Activated T-helper 2 cell treated with anti-CD3 and anti-CD28 coated beads, Interferon-gamma antibody, Interleukin-2, Interleukin-4, amounts not matched to agents 10 μg/mL and 5 μg/mL and 100 μg/mL, durations not matched to agents 14 hours and 24 hours and 36 hours (primary cell): Measurements from ENCODE around the gene PSD. TPM values are rescaled to one million over a fixed set of nuclear protein-coding genes. Genes with fewer than 3 reads are reported as not detected.

Experiments
- DNase-seq: peaks from one replicate; pipeline ENCODE4 v3.0.0; 2021; ENCODE audit warnings: low spot score
- H3K27ac Mint-ChIP-seq: one replicate; pipeline ENCODE4 v1.8.0; 2021; ENCODE audit warnings: mixed read lengths
- H3K27me3 Mint-ChIP-seq: one replicate; pipeline ENCODE4 v1.8.0; 2021; ENCODE audit warnings: low read depth, mixed read lengths
- H3K36me3 Mint-ChIP-seq: one replicate; pipeline ENCODE4 v1.8.0; 2021; ENCODE audit warnings: low read depth, mixed read lengths
- H3K4me1 Mint-ChIP-seq: one replicate; pipeline ENCODE4 v1.8.0; 2021; ENCODE audit warnings: low read depth, mixed read lengths
- H3K4me3 Mint-ChIP-seq: one replicate; pipeline ENCODE4 v1.8.0; 2021; ENCODE audit warnings: low read depth, mild to moderate bottlenecking, moderate library complexity, mixed read lengths
- H3K9me3 Mint-ChIP-seq: one replicate; pipeline ENCODE4 v1.8.0; 2021; ENCODE audit warnings: mixed read lengths
- intact Hi-C: fragments of 100-400 bp; cut with micrococcal nuclease; formaldehyde crosslinking; loops from one replicate; pipeline ENCODE4 v1.15.1; 2023
- total RNA-seq: library from RNA; stranded (reverse); gene quantifications from 2 replicates; pipeline ENCODE4 v1.2.3, GENCODE V29; 2022

Gene PSD
- total RNA-seq, 1 donor from 2014 or later, result 10.6 TPM

DNA sequence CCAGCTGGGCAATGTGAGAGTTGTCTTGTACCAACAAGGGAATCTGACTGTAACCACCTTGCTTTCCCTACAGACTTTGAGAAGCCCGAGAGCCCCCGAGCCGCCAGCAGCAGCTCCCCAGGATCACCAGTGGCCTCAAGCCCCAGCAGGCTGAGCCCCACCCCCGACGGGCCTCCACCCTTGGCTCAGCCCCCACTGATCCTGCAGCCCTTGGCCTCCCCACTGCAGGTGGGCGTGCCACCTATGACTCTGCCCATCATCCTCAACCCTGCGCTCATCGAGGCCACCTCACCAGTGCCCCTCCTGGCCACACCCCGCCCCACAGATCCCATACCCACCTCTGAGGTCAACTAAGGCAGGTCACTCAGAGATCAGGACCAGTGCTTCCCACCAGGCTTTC is 36.6 kb downstream of the PSD start:
- Mint-ChIP-seq H3K9me3 (no peaks in the 10 kb centered on the region), H3K4me1 (peaks cover 3% of the 10 kb centered on the region), H3K36me3 (peaks cover 29% of the 10 kb centered on the region), H3K27me3 (no peaks in the 10 kb centered on the region), H3K4me3 (no peak overlapping the region), H3K27ac (no peak overlapping the region)
- DNase-seq, result no peak
- intact Hi-C loops, result no loop called here

GRCh38 chr10:102379383-102379782 is 39.2 kb downstream of the PSD start:
- H3K9me3 Mint-ChIP-seq, result no peaks in the 10 kb centered on the region
- intact Hi-C loops, result no loop called here
- H3K4me1 Mint-ChIP-seq, result peaks cover 3% of the 10 kb centered on the region
- no peak for DNase-seq
- H3K36me3 Mint-ChIP-seq, result peaks cover 40% of the 10 kb centered on the region
- H3K27me3 Mint-ChIP-seq, result no peaks in the 10 kb centered on the region
- no peak overlapping the region for H3K4me3 Mint-ChIP-seq
- H3K27ac Mint-ChIP-seq, result no peak overlapping the region

GRCh38 chr10:102376901-102377300 is 41.7 kb downstream of the PSD start:
- DNase-seq, result no peak
- Mint-ChIP-seq H3K9me3 (no peaks in the 10 kb centered on the region), H3K4me3 (no peak overlapping the region), H3K27me3 (no peaks in the 10 kb centered on the region), H3K36me3 (peaks cover 50% of the 10 kb centered on the region), H3K27ac (no peak overlapping the region), H3K4me1 (no peaks in the 10 kb centered on the region)
- intact Hi-C loops, result no loop called here

DNA sequence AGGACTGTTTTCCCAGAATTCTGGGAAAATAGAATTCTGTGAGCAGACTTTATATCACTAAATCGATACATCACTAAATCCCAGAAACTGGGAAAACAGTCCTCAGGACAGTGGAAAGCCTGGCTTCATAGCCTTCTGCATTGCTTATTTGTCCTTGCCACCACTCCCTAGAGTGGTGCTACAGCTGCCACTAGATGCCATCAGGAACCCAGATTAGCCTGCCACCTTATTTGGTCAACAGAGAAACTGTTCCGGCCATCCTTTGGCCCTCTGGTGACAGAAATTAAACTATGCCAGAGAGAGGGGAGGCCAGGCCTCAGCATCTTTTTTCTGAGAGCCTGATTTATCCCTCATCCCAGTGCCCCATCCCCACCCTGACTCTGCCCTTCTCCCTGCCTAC is 42.7 kb downstream of the PSD start:
- intact Hi-C loops, result no loop called here
- Mint-ChIP-seq H3K36me3 (peaks cover 50% of the 10 kb centered on the region), H3K9me3 (no peaks in the 10 kb centered on the region), H3K4me3 (no peak overlapping the region), H3K27me3 (no peaks in the 10 kb centered on the region), H3K4me1 (no peaks in the 10 kb centered on the region), H3K27ac (no peak overlapping the region)
- no peak for DNase-seq

DNA sequence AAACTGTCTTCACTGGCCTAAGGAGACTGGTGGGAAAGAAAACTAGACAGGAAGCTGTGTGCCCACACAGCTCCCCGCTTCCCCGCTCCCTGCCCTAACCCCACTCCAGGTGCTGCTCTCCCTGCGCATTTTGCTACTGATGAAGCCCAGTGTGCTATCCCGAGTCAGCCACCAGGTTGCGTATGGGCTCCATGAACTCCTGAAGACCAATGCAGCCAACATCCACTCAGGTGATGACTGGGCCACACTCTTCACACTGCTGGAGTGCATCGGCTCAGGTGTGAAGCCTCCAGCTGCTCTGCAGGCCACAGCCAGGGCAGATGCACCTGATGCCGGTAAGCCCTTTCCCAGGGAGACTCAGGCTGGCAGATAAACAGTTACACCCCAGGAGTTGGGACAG is 43.3 kb downstream of the PSD start:
- intact Hi-C loops, result no loop called here
- Mint-ChIP-seq H3K27ac (no peak overlapping the region), H3K4me1 (no peaks in the 10 kb centered on the region), H3K4me3 (no peak overlapping the region), H3K27me3 (no peaks in the 10 kb centered on the region), H3K36me3 (peaks cover 53% of the 10 kb centered on the region), H3K9me3 (no peaks in the 10 kb centered on the region)
- DNase-seq, result no peak

DNA sequence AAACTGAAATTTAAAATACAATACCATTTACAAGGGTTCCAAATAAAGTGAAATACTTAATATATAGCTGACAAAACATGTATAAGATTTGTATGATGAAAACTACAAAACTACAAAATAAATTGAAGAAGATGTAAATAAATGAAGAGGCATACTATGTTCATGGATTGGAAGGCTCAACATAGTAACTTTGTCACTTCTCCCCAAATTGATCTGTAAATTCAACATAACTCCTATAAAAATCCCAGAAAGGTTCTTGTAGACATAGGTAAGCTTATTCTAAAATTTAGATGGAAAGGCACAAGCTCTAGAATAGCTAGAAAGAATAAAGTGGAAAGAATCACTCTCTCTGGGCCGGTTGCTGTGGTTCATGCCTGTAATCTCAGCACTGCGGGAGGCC is 47.3 kb downstream of the PSD start:
- intact Hi-C loops, result no loop called here
- Mint-ChIP-seq H3K27ac (no peak overlapping the region), H3K9me3 (peaks cover 4% of the 10 kb centered on the region), H3K4me1 (no peaks in the 10 kb centered on the region), H3K4me3 (no peak overlapping the region), H3K27me3 (no peaks in the 10 kb centered on the region), H3K36me3 (peaks cover 73% of the 10 kb centered on the region)
- DNase-seq, result no peak

DNA sequence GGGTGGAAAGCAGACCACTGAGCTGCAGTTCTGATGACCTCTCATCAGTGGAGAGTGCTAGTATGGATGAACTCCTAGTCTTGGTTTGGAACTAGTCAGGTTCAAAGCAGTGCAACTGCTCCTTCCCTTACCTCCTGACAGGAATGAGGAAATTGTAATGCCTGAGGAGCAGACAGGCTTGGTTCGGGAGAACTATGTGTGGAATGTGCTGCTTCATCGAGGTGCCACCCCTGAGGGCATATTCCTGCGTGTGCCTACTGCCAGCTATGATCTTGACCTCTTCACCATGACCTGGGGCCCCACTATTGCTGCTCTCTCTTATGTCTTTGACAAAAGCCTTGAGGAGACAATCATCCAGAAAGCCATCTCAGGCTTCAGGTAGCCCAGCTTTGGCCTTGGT is 50.5 kb downstream of the PSD start:
- peaks cover 86% of the 10 kb centered on the region for H3K36me3 Mint-ChIP-seq

GRCh38 chr10:102367441-102367840 is 51.1 kb downstream of the PSD start:
- no peak overlapping the region for H3K4me3 Mint-ChIP-seq
- H3K4me1 Mint-ChIP-seq, result no peaks in the 10 kb centered on the region
- H3K27ac Mint-ChIP-seq, result no peak overlapping the region
- H3K9me3 Mint-ChIP-seq, result peaks cover 4% of the 10 kb centered on the region
- H3K36me3 Mint-ChIP-seq, result peaks cover 86% of the 10 kb centered on the region
- no peak for DNase-seq
- intact Hi-C loops, result no loop called here
- H3K27me3 Mint-ChIP-seq, result no peaks in the 10 kb centered on the region

More for the DNA sequence above, 50.5 kb downstream of the PSD start:
- intact Hi-C loops, result no loop called here
- H3K4me1 Mint-ChIP-seq, result no peaks in the 10 kb centered on the region
- no peaks in the 10 kb centered on the region for H3K27me3 Mint-ChIP-seq
- no peak overlapping the region for H3K27ac Mint-ChIP-seq
- H3K4me3 Mint-ChIP-seq, result no peak overlapping the region
- no peak for DNase-seq
- H3K9me3 Mint-ChIP-seq, result peaks cover 4% of the 10 kb centered on the region

GRCh38 chr10:102358712-102359382 is 59.7 kb downstream of the PSD start:
- no peak overlapping the region for H3K4me3 Mint-ChIP-seq
- intact Hi-C loops, result no loop called here

DNA sequence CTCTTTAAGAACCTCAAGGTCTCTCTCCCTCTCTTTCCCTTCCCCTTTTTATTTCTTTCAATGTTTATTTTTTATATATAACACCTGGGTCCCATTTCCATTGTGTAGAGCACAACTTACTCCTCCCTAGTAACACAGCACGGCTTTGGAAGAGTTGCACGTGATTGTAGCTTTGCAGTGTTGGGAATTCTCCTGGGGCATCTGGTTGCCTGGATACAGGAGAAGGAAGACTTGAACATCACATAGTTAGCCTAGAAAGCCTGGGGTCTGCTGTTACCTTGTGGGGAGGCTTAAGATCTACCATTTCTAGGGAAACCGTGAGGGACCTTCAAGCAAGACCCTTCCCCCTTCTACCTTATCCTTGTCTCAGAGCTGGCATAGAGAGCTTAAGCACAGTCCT is 64.1 kb downstream of the PSD start:
- no peak for DNase-seq
- Mint-ChIP-seq H3K36me3 (peaks cover 63% of the 10 kb centered on the region), H3K27ac (no peak overlapping the region), H3K4me1 (peaks cover 11% of the 10 kb centered on the region), H3K9me3 (no peaks in the 10 kb centered on the region), H3K4me3 (no peak overlapping the region), H3K27me3 (no peaks in the 10 kb centered on the region)
- intact Hi-C loops, result no loop called here

More at GRCh38 chr10:102358712-102359382, 59.7 kb downstream of the PSD start:
- no peak overlapping the region for H3K27ac Mint-ChIP-seq
- DNase-seq, result no peak
- H3K4me1 Mint-ChIP-seq, result peaks cover 11% of the 10 kb centered on the region
- no peaks in the 10 kb centered on the region for H3K27me3 Mint-ChIP-seq
- H3K9me3 Mint-ChIP-seq, result no peaks in the 10 kb centered on the region
- H3K36me3 Mint-ChIP-seq, result peaks cover 77% of the 10 kb centered on the region

Other genes with a start within 250 kb of the PSD start
- gene ELOVL3, start 192.5 kb downstream of the PSD start, total RNA-seq, result not detected in 2 replicates
- 0.30 and 0.46 TPM in 2 replicates for gene PITX3, start 177.3 kb downstream of the PSD start, total RNA-seq
- gene GBF1, start 173.3 kb downstream of the PSD start, total RNA-seq, result 47.9 and 49.2 TPM in 2 replicates
- gene NFKB2, start 23.1 kb downstream of the PSD start, total RNA-seq, result 310 and 323 TPM in 2 replicates
- gene FBXL15, start 2.1 kb upstream of the PSD start, total RNA-seq, result 14.8 and 15.1 TPM in 2 replicates
- 60.7 and 67.5 TPM in 2 replicates for gene CUEDC2, start 13.8 kb upstream of the PSD start, total RNA-seq
- 0.32 TPM in 1 of 2 replicates, not detected in the other for gene C10orf95, start 32.8 kb upstream of the PSD start, total RNA-seq
- 66.9 and 69.7 TPM in 2 replicates for gene ACTR1A, start 83.9 kb upstream of the PSD start, total RNA-seq
- gene SUFU, start 85.2 kb upstream of the PSD start, total RNA-seq, result 11.1 and 12.4 TPM in 2 replicates
- gene TRIM8, start 225.7 kb upstream of the PSD start, total RNA-seq, result 76.7 and 82.9 TPM in 2 replicates